Measurements from ENCODE around the gene NR5A2.

GRCh38 chr1:200226969-200227303 lies 199.4 kb downstream of the NR5A2 start:
- no peak for TF ChIP-seq CTCF (IDR thresholded peaks at IDR 0.05 in 4 of 5, conservative IDR thresholded peaks at IDR 0.05 in 1 of 5)
- no peak for TF ChIP-seq POLR2A (IDR thresholded peaks at IDR 0.05)

Data from gastrocnemius medialis (tissue), 4 donors.